T-helper 2 cell treated with Interferon-gamma antibody and Interleukin-4, amounts not matched to agents 5 μg/mL and 100 μg/mL, for 36 hours (primary cell): Measurements from ENCODE around the gene SOD3.

Experiments used
- DNase-seq: peaks from one replicate; pipeline ENCODE4 v3.0.0; 2021; ENCODE audit warnings: low spot score
- H3K27ac Mint-ChIP-seq: one replicate; pipeline ENCODE4 v1.8.0; 2021; ENCODE audit warnings: mild to moderate bottlenecking, mixed read lengths
- H3K27me3 Mint-ChIP-seq: one replicate; pipeline ENCODE4 v1.8.0; 2021; ENCODE audit warnings: low read depth, mixed read lengths
- H3K36me3 Mint-ChIP-seq: one replicate; pipeline ENCODE4 v1.8.0; 2021; ENCODE audit warnings: low read depth, mixed read lengths
- H3K4me1 Mint-ChIP-seq: one replicate; pipeline ENCODE4 v1.8.0; 2021; ENCODE audit warnings: low read depth, mixed read lengths
- H3K4me3 Mint-ChIP-seq: one replicate; pipeline ENCODE4 v1.8.0; 2022; ENCODE audit warnings: mild to moderate bottlenecking, moderate library complexity, mixed read lengths
- H3K9me3 Mint-ChIP-seq: one replicate; pipeline ENCODE4 v1.8.0; 2021; ENCODE audit warnings: mixed read lengths

Gene SOD3

DNA sequence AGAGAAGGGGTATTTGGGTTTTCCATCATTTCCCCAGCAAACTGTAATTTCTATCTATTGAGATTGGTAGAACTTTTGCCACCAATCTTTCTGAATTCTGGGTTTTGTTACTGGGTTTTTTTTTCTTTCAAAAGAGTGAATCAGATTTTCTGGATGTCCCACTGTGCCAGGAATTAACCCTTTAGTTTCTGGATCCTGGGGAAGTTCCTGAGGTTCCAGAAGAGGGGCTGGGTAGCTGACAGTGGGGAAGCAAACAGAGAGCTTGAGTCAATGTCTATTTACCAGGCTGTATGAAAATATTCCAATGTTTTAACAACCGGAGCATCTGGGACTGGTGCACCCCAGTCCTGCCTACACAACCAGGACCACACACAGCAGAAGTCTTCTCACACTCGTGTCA, 25.8 kb upstream of the SOD3 start:
- H3K4me1 Mint-ChIP-seq, result peaks cover 8% of the 10 kb centered on the region
- no peak overlapping the region for H3K4me3 Mint-ChIP-seq
- no peaks in the 10 kb centered on the region for H3K36me3 Mint-ChIP-seq
- H3K27ac Mint-ChIP-seq, result no peak overlapping the region
- DNase-seq, result no peak
- peaks cover 3% of the 10 kb centered on the region for H3K9me3 Mint-ChIP-seq
- H3K27me3 Mint-ChIP-seq, result no peaks in the 10 kb centered on the region

GRCh38 chr4:24770032-24770584, 25.3 kb upstream of the SOD3 start:
- Mint-ChIP-seq H3K27ac (no peak overlapping the region), H3K4me3 (no peak overlapping the region), H3K9me3 (peaks cover 3% of the 10 kb centered on the region), H3K4me1 (peaks cover 8% of the 10 kb centered on the region), H3K36me3 (no peaks in the 10 kb centered on the region), H3K27me3 (no peaks in the 10 kb centered on the region)
- DNase-seq, result peak; percentile 27

DNA sequence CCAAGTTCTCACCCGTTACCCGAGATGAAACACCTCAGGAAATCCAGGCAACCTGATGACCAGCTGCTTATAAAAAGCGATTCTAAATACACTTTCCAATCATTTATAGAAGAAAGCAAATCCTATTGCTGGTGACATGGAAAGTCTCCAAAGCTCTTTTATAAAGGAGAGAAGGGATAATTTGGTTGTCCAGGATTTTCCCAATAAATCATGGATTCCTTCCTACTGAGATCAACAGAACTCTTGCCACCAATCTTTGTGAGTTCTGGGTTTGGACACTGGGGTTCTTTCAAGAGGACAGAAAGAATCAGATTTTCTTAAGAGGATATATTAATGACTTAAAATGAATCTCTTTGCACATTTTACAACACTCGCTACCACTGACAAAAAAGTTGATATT, 24.7 kb upstream of the SOD3 start:
- Mint-ChIP-seq H3K4me1 (peaks cover 8% of the 10 kb centered on the region), H3K27ac (no peak overlapping the region), H3K4me3 (no peak overlapping the region), H3K36me3 (no peaks in the 10 kb centered on the region), H3K27me3 (no peaks in the 10 kb centered on the region), H3K9me3 (peaks cover 3% of the 10 kb centered on the region)
- DNase-seq, result no peak

DNA sequence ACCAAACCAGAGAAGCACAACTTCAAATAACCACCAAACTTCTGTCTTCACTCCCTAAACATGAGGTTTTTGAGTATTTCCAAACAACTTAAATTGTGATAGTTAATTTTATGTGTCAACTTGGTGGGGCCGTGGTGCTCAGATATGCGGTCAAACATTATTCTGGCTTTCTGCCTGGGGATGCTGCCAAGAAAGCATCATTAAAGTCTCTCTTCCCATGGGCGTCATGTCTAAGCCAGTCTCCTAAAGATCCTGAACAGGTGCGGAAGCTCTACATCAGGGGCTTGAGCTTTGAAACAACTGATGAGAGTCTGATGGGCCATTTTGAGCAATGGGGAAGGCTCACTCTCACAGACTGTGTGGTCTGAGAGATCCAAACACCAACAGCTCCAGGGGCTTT, 24.1 kb upstream of the SOD3 start:
- no peak for DNase-seq
- H3K4me1 Mint-ChIP-seq, result peaks cover 8% of the 10 kb centered on the region
- peaks cover 3% of the 10 kb centered on the region for H3K9me3 Mint-ChIP-seq
- H3K4me3 Mint-ChIP-seq, result no peak overlapping the region
- no peaks in the 10 kb centered on the region for H3K27me3 Mint-ChIP-seq
- no peak overlapping the region for H3K27ac Mint-ChIP-seq
- H3K36me3 Mint-ChIP-seq, result no peaks in the 10 kb centered on the region

- H3K27ac Mint-ChIP-seq, result no peak overlapping the region
- peaks cover 8% of the 10 kb centered on the region for H3K4me1 Mint-ChIP-seq
- H3K4me3 Mint-ChIP-seq, result no peak overlapping the region
- H3K9me3 Mint-ChIP-seq, result no peaks in the 10 kb centered on the region
- no peak for DNase-seq
- H3K36me3 Mint-ChIP-seq, result no peaks in the 10 kb centered on the region
- no peaks in the 10 kb centered on the region for H3K27me3 Mint-ChIP-seq
Observed at GRCh38 chr4:24772061-24772705, 23.2 kb upstream of the SOD3 start.

- no peak for DNase-seq
- Mint-ChIP-seq H3K27me3 (no peaks in the 10 kb centered on the region), H3K4me1 (peaks cover 8% of the 10 kb centered on the region), H3K4me3 (no peak overlapping the region), H3K9me3 (no peaks in the 10 kb centered on the region), H3K27ac (no peak overlapping the region), H3K36me3 (no peaks in the 10 kb centered on the region)
Observed at GRCh38 chr4:24772952-24773351, 22.4 kb upstream of the SOD3 start.

GRCh38 chr4:24774452-24774851, 20.9 kb upstream of the SOD3 start:
- H3K36me3 Mint-ChIP-seq, result no peaks in the 10 kb centered on the region
- no peak overlapping the region for H3K4me3 Mint-ChIP-seq
- no peaks in the 10 kb centered on the region for H3K27me3 Mint-ChIP-seq
- H3K27ac Mint-ChIP-seq, result no peak overlapping the region
- H3K9me3 Mint-ChIP-seq, result no peaks in the 10 kb centered on the region
- no peak for DNase-seq
- peaks cover 6% of the 10 kb centered on the region for H3K4me1 Mint-ChIP-seq

- H3K4me3 Mint-ChIP-seq, result no peak overlapping the region
- DNase-seq, result no peak
- peaks cover 4% of the 10 kb centered on the region for H3K4me1 Mint-ChIP-seq
- no peak overlapping the region for H3K27ac Mint-ChIP-seq
- no peaks in the 10 kb centered on the region for H3K9me3 Mint-ChIP-seq
- no peaks in the 10 kb centered on the region for H3K36me3 Mint-ChIP-seq
- no peaks in the 10 kb centered on the region for H3K27me3 Mint-ChIP-seq
Observed at GRCh38 chr4:24775032-24775605, 20.3 kb upstream of the SOD3 start.

- Mint-ChIP-seq H3K27ac (no peak overlapping the region), H3K9me3 (no peaks in the 10 kb centered on the region), H3K4me1 (no peaks in the 10 kb centered on the region), H3K4me3 (no peak overlapping the region), H3K36me3 (no peaks in the 10 kb centered on the region), H3K27me3 (no peaks in the 10 kb centered on the region)
- no peak for DNase-seq
Observed at GRCh38 chr4:24775750-24776149, 19.6 kb upstream of the SOD3 start.

- no peaks in the 10 kb centered on the region for H3K36me3 Mint-ChIP-seq
Observed at GRCh38 chr4:24777536-24778463, 17.6 kb upstream of the SOD3 start.

GRCh38 chr4:24778464-24779225, 16.7 kb upstream of the SOD3 start:
- Mint-ChIP-seq H3K9me3 (no peaks in the 10 kb centered on the region), H3K27me3 (no peaks in the 10 kb centered on the region), H3K36me3 (no peaks in the 10 kb centered on the region)

More at GRCh38 chr4:24777536-24778463, 17.6 kb upstream of the SOD3 start:
- H3K4me3 Mint-ChIP-seq, result no peak overlapping the region
- H3K4me1 Mint-ChIP-seq, result no peaks in the 10 kb centered on the region
- H3K27me3 Mint-ChIP-seq, result no peaks in the 10 kb centered on the region
- DNase-seq, result no peak
- no peaks in the 10 kb centered on the region for H3K9me3 Mint-ChIP-seq
- no peak overlapping the region for H3K27ac Mint-ChIP-seq

GRCh38 chr4:24780936-24781495, 14.4 kb upstream of the SOD3 start:
- DNase-seq, result no peak
- Mint-ChIP-seq H3K4me1 (no peaks in the 10 kb centered on the region), H3K9me3 (no peaks in the 10 kb centered on the region), H3K27me3 (no peaks in the 10 kb centered on the region), H3K27ac (no peak overlapping the region), H3K36me3 (no peaks in the 10 kb centered on the region), H3K4me3 (no peak overlapping the region)

More at GRCh38 chr4:24778464-24779225, 16.7 kb upstream of the SOD3 start:
- H3K27ac Mint-ChIP-seq, result no peak overlapping the region
- DNase-seq, result no peak
- H3K4me1 Mint-ChIP-seq, result no peaks in the 10 kb centered on the region
- H3K4me3 Mint-ChIP-seq, result no peak overlapping the region

DNA sequence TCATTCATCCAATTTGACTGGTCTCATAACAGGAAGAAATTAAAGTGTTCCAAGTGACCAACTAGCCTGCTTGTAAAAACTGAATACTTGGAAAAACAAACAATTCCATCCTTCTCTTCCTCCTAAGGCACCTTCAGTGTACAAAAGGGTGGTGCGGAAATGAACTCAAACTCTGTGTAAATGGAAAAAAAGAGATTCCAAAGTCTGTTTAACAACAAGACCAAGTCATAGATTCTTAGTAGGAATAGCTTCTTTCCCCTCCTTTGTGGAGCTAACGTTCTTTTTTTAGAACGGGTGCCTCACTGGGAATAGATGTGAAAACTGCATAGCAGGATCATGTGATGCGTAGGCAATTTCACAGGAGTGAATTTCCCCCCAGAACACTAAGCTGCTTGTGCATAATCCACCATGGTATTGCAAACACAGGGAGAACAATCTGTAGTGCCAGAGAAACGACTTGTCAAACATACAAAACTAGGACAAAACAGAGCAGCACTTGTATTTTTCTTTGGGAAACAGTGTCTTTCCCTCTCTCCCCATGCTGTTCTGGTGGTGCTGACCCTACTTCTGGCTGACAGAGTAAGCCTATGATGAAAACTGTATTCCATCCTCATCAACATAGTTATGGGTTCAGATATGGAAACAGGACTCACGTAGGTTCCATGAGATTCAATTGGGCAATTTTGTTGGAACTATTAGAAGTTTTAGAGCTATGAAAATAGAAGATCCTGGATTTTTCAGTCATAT, 13.2 kb upstream of the SOD3 start:
- peaks cover 3% of the 10 kb centered on the region for H3K9me3 Mint-ChIP-seq
- no peak for DNase-seq
- H3K27me3 Mint-ChIP-seq, result no peaks in the 10 kb centered on the region
- H3K4me1 Mint-ChIP-seq, result no peaks in the 10 kb centered on the region
- H3K4me3 Mint-ChIP-seq, result no peak overlapping the region
- H3K36me3 Mint-ChIP-seq, result no peaks in the 10 kb centered on the region
- H3K27ac Mint-ChIP-seq, result no peak overlapping the region
